SK-N-SH (cell line): ENCODE results near the gene AVPR1A. TPM values are rescaled to one million over a fixed set of nuclear protein-coding genes. Genes with fewer than 3 reads are reported as not detected.

Experiments used
- CTCF ChIA-PET: fragments of 300-600, 350-600 bp; formaldehyde crosslinking; extraction: SDS; loops from one replicate; lab custom pipeline; 2021; lab: Yijun Ruan, JAX
- POLR2A ChIA-PET: fragments of 350-600 bp; sonication (Branson Sonifier 250); formaldehyde crosslinking; extraction: SDS; loops from one replicate; lab custom pipeline; 2020; ENCODE audit warnings: antibody characterized with exemption, inconsistent platforms; lab: Yijun Ruan, JAX
- DNase-seq: peaks from one replicate; pipeline ENCODE4 v3.0.0; 2012
- H2AFZ ChIP-seq: fragments of 200-600 bp; sonication (generic); 2 replicates; pipeline ENCODE4 v1.8.1; 2016; ENCODE audit warnings: antibody characterized with exemption, mild to moderate bottlenecking, low read depth
- H3F3A ChIP-seq: fragments of 200-600 bp; sonication (generic); replicated peaks from 2 replicates; pipeline ENCODE3; 2016; ENCODE audit warnings: antibody characterized with exemption, mild to moderate bottlenecking; ENCODE audit not compliant: insufficient read depth
- H3K27ac ChIP-seq, 2 experiments: fragments of 200-500 bp in 1 of 2; fragments of 200-600 bp in 1 of 2; sonication (Bioruptor generic) in 1 of 2; sonication (generic), shearing (Covaris generic) in 1 of 2; 2 replicates each; pipeline versions ENCODE4 v1.5.1 to v1.6.1; 2014 to 2016; ENCODE audit warnings: low read depth in 2 of 2, inconsistent platforms in 1 of 2, low read length in 1 of 2, mild to moderate bottlenecking in 1 of 2, mixed read lengths in 1 of 2
- H3K27me3 ChIP-seq: fragments of 200-600 bp; sonication (generic), shearing (Covaris generic); 2 replicates; pipeline ENCODE4 v1.6.1; 2016; ENCODE audit warnings: mixed run types; ENCODE audit not compliant: insufficient read depth
- H3K36me3 ChIP-seq, 2 experiments: fragments of 200-500 bp in 1 of 2; fragments of 200-600 bp in 1 of 2; sonication (Bioruptor generic) in 1 of 2; sonication (generic) in 1 of 2; replicated peaks in 1 of 2; 2 replicates each; pipeline versions ENCODE3 to v1.5.1; 2014 to 2016; ENCODE audit warnings: low read length in 1 of 2, mild to moderate bottlenecking in 1 of 2; ENCODE audit not compliant: insufficient read depth in 2 of 2, control insufficient read depth in 1 of 2
- H3K4me1 ChIP-seq, 2 experiments: fragments of 200-500 bp in 1 of 2; fragments of 200-600 bp in 1 of 2; sonication (Bioruptor generic) in 1 of 2; sonication (generic), shearing (Covaris generic) in 1 of 2; 2 replicates each; pipeline versions ENCODE4 v1.5.1 to v1.6.1; 2014 to 2016; ENCODE audit warnings: low read depth in 1 of 2, low read length in 1 of 2, mixed run types in 1 of 2; ENCODE audit not compliant: insufficient read depth in 2 of 2, control insufficient read depth in 1 of 2
- H3K4me2 ChIP-seq: fragments of 200-600 bp; sonication (generic), shearing (Covaris generic); 2 replicates; pipeline ENCODE4 v1.6.1; 2017; ENCODE audit warnings: mixed run types
- H3K4me3 ChIP-seq, 2 experiments: fragments of 200-500 bp in 1 of 2; fragments of 200-600 bp in 1 of 2; sonication (Bioruptor generic) in 1 of 2; sonication (generic), shearing (Covaris generic) in 1 of 2; 2 replicates each; pipeline versions ENCODE4 v1.5.1 to v1.8.1; 2014 to 2016; ENCODE audit warnings: low read depth in 2 of 2, inconsistent platforms in 1 of 2, low read length in 1 of 2, mild to moderate bottlenecking in 1 of 2, mixed read lengths in 1 of 2, moderate library complexity in 1 of 2
- H3K79me2 ChIP-seq: fragments of 200-600 bp; sonication (generic); 2 replicates; pipeline ENCODE4 v1.8.1; 2017; ENCODE audit warnings: mild to moderate bottlenecking; ENCODE audit not compliant: insufficient read depth
- H3K9ac ChIP-seq: fragments of 200-600 bp; sonication (generic); 2 replicates; pipeline ENCODE4 v1.6.1; 2017; ENCODE audit warnings: mixed run types
- H3K9me2 ChIP-seq: fragments of 200-600 bp; sonication (generic); 2 replicates; pipeline ENCODE4 v1.6.1; 2017; ENCODE audit warnings: mixed run types
- H3K9me3 ChIP-seq: fragments of 200-600 bp; sonication (generic); 2 replicates; pipeline ENCODE4 v1.6.1; 2017; ENCODE audit warnings: mixed run types, mild to moderate bottlenecking, moderate library complexity
- H4K20me1 ChIP-seq: fragments of 200-600 bp; sonication (generic); 2 replicates; pipeline ENCODE4 v1.6.1; 2017; ENCODE audit warnings: mild to moderate bottlenecking, mixed run types; ENCODE audit not compliant: insufficient read depth
- CTCF ChIP-seq: fragments of 200-600 bp; sonication (generic); IDR thresholded peaks from 2 replicates; pipeline ENCODE4 v1.6.1; 2017; ENCODE audit warnings: antibody characterized with exemption, mild to moderate bottlenecking, moderate library complexity
- EZH2phosphoT487 ChIP-seq: fragments of 200-600 bp; sonication (generic); IDR thresholded peaks from 2 replicates; pipeline ENCODE4 v1.6.1; 2017; ENCODE audit warnings: low read depth, mixed run types, mild to moderate bottlenecking, antibody characterized with exemption, moderate library complexity, borderline replicate concordance
- FOSL2 ChIP-seq: IDR thresholded peaks from 2 replicates; pipeline ENCODE4 v1.4.0; 2012; ENCODE audit warnings: low read depth, mild to moderate bottlenecking, moderate library complexity, borderline replicate concordance
- FOXJ3 ChIP-seq: sonication (generic); formaldehyde crosslinking; IDR thresholded peaks from 2 replicates; pipeline ENCODE4 v1.5.1; 2020; ENCODE audit warnings: mild to moderate bottlenecking, missing genetic modification reagents
- MAX ChIP-seq: IDR thresholded peaks from 2 replicates; pipeline ENCODE4 v1.4.0; 2012; ENCODE audit warnings: low read depth
- MXI1 ChIP-seq: IDR thresholded peaks from 2 replicates; pipeline ENCODE4 v1.6.1; 2012; ENCODE audit warnings: mild to moderate bottlenecking, low read depth, low read length, improper control_type of control experiment
- NRF1 ChIP-seq: IDR thresholded peaks from 2 replicates; pipeline ENCODE4 v1.6.1; 2012; ENCODE audit warnings: low read depth, mild to moderate bottlenecking, low read length
- RAD21 ChIP-seq: IDR thresholded peaks from 2 replicates; pipeline ENCODE4 v1.6.1; 2012; ENCODE audit warnings: mild to moderate bottlenecking, low read length
- SIN3A ChIP-seq: IDR thresholded peaks from 2 replicates; pipeline ENCODE4 v1.6.1; 2012; ENCODE audit warnings: low read depth, mild to moderate bottlenecking, low read length, moderate library complexity, borderline replicate concordance
- TEAD4 ChIP-seq: IDR thresholded peaks from 2 replicates; pipeline ENCODE4 v1.4.0; 2012; ENCODE audit warnings: mild to moderate bottlenecking, borderline replicate concordance; ENCODE audit not compliant: insufficient read depth
- USF1 ChIP-seq: IDR thresholded peaks from 2 replicates; pipeline ENCODE4 v1.4.0; 2012; ENCODE audit warnings: low read depth, borderline replicate concordance
- ZBTB33 ChIP-seq: IDR thresholded peaks from 2 replicates; pipeline ENCODE4 v1.4.0; 2012; ENCODE audit warnings: low read depth, borderline replicate concordance
- WGBS: methylation state at CpG from one replicate; pipeline ENCODE4 v1.1.6; 2017; ENCODE audit warnings: low lambda C conversion rate; 5-methylcytosine and 5-hydroxymethylcytosine counted together
- polyA plus RNA-seq, 3 experiments: library from polyadenylated mRNA; depleted of rRNA; stranded (reverse); fragments of >200 nt; gene quantifications; 2 replicates each; pipeline ENCODE4 v1.2.3, GENCODE V29; 2012
- TF ChIP-seq, protein P1 (sequence below): fragments of 150-350 bp; IDR thresholded peaks from 2 replicates; pipeline ENCODE4 v1.6.1; 2016; ENCODE audit warnings: mild to moderate bottlenecking, low read depth, low read length

Gene AVPR1A
- polyA plus RNA-seq, 1 of the 3 experiments (the other 2 are of a cell fraction): not detected

DNA sequence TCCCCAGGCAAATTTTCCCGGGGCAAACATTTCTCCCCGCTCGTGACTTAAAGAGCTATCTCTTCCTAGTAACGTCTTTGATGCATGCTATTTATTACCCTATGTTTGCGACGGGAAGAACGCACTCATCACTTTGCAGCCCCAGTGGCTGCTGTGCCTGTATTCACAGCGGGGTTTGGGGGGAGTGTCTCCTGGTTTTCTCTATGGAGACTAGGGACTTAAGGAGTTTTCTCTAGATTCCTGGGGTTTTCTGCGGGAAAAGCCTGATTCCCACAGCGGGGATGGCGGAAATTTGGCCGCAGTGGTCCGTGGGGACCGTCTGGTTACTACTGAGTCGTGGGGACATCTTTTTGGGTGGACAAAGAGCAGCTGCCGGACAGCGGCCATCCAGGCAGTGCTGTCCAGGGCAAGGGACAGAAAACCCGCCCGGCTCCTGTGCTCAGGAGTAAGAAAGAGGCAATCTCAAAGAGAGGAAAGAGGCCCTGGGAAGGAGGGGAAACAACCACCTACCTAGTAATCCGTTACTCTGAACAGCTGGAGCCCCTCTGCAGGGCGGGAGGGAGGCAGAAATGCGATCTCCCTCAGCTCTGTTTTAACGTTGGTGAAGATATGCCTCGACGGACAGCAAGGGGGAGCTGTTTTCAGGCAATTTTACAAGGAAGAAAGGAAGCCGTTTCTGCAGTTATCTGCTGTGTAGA, 771 bp upstream of the AVPR1A start:
- H3F3A ChIP-seq: no peaks in the 10 kb centered on the region
- ChIA-PET CTCF (interaction anchor here (0.5 to 2.5 kb wide), 18 partner anchors 9 to 1208 kb away, joined by 3 to 15 read pairs (median 3); no protein-coding TSS in a partner anchor), POLR2A (no interaction called here)
- no peak overlapping the region for H3K9ac ChIP-seq
- H3K4me1 ChIP-seq: no peaks in the 10 kb centered on the region; a peak in 1 of 4 replicates
- H3K4me3 ChIP-seq: peak overlapping the region; percentile 14 to 55; a peak in 2 of 4 replicates
- no peak overlapping the region for H3K27ac ChIP-seq
- H3K27me3 ChIP-seq: peaks cover 40% of the 10 kb centered on the region
- H2AFZ ChIP-seq: 0 out of 2 replicates have a peak overlapping the region, but pooled peaks have one; percentile 18
- H3K9me3 ChIP-seq: no peaks in the 10 kb centered on the region
- TF ChIP-seq EZH2phosphoT487 (0 out of 2 replicates have a peak, but pooled peaks have one; percentile 34), TEAD4 (no peak), CTCF (peak; percentile 81), RAD21 (peak; percentile 29; the same call in 1 of the 2 replicates), USF1 (no peak)
- H3K79me2 ChIP-seq: no peaks in the 10 kb centered on the region
- no peaks in the 10 kb centered on the region for H4K20me1 ChIP-seq
- H3K36me3 ChIP-seq: no peaks in the 10 kb centered on the region
- peak overlapping the region; percentile 59 for H3K4me2 ChIP-seq
- WGBS: 3% methylated on average over 20 of the region's 26 CpGs
- no peaks in the 10 kb centered on the region for H3K9me2 ChIP-seq
- DNase-seq: peak; percentile 61

GRCh38 chr12:63149909-63150712, 890 bp downstream of the AVPR1A start:
- Histone ChIP-seq H3K27me3 (peaks cover 40% of the 10 kb centered on the region), H3K4me3 (no peak overlapping the region), H3K9ac (no peak overlapping the region), H4K20me1 (no peaks in the 10 kb centered on the region), H3F3A (no peaks in the 10 kb centered on the region), H3K9me3 (no peaks in the 10 kb centered on the region), H3K27ac (no peak overlapping the region), H3K9me2 (no peaks in the 10 kb centered on the region), H3K79me2 (no peaks in the 10 kb centered on the region), H3K36me3 (no peaks in the 10 kb centered on the region), H2AFZ (no peak overlapping the region), H3K4me2 (no peak overlapping the region), H3K4me1 (no peaks in the 10 kb centered on the region; a peak in 1 of 4 replicates)
- ChIA-PET CTCF (interaction anchor here (1.8 to 2.5 kb wide), 2 partner anchors 11 to 127 kb away, joined by 4 to 12 read pairs; no protein-coding TSS in a partner anchor), POLR2A (no interaction called here)
- TF ChIP-seq MXI1 (no peak), EZH2phosphoT487 (no peak), SIN3A (no peak), NRF1 (no peak), FOSL2 (no peak), FOXJ3 (no peak), ZBTB33 (no peak), TEAD4 (no peak), MAX (no peak)
- TF ChIP-seq, protein P1, sequence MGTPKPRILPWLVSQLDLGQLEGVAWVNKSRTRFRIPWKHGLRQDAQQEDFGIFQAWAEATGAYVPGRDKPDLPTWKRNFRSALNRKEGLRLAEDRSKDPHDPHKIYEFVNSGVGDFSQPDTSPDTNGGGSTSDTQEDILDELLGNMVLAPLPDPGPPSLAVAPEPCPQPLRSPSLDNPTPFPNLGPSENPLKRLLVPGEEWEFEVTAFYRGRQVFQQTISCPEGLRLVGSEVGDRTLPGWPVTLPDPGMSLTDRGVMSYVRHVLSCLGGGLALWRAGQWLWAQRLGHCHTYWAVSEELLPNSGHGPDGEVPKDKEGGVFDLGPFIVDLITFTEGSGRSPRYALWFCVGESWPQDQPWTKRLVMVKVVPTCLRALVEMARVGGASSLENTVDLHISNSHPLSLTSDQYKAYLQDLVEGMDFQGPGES: no peak
- 38% methylated on average over 32 of the region's 75 CpGs for WGBS
- peak; percentile 3 for DNase-seq
